ENCODE data around the gene COG7.

Gene COG7

GRCh38 chr16:23374721-23375510 is 78.1 kb downstream of the COG7 start:
- H3K27ac ChIP-seq = no peak overlapping the region
- in situ Hi-C loops (cut with HindIII; ENCODE audit: low pct_ligation_motif_present, low sequenced_read_pairs) = no loop called here
- no peak for DNase-seq
- H3K4me3 ChIP-seq (ENCODE audit: low read depth, low read length) = no peak overlapping the region
- H3K36me3 ChIP-seq (replicated peaks) = no peaks in the 10 kb centered on the region
- no peak for TF ChIP-seq CTCF (IDR thresholded peaks at IDR 0.05; ENCODE audit: low read depth, low read length, missing control alignments)
- H3K27me3 ChIP-seq (replicated peaks) = no peaks in the 10 kb centered on the region

- no peaks in the 10 kb centered on the region for H3K36me3 ChIP-seq (replicated peaks)
- DNase-seq = no peak
- H3K4me3 ChIP-seq (ENCODE audit: low read depth, low read length) = no peak overlapping the region
- no peak overlapping the region for H3K27ac ChIP-seq
- TF ChIP-seq CTCF (IDR thresholded peaks at IDR 0.05; ENCODE audit: low read depth, low read length, missing control alignments) = no peak
- no peaks in the 10 kb centered on the region for H3K27me3 ChIP-seq (replicated peaks)
- in situ Hi-C loops (cut with HindIII; ENCODE audit: low pct_ligation_motif_present, low sequenced_read_pairs) = no loop called here
Measured at GRCh38 chr16:23373436-23374219, 79.4 kb downstream of the COG7 start.

GRCh38 chr16:23371368-23371767 is 81.6 kb downstream of the COG7 start:
- in situ Hi-C loops (cut with HindIII; ENCODE audit: low pct_ligation_motif_present, low sequenced_read_pairs) = no loop called here
- Histone ChIP-seq H3K36me3 (replicated peaks) (no peaks in the 10 kb centered on the region), H3K4me3 (ENCODE audit: low read depth, low read length) (no peak overlapping the region), H3K27ac (no peak overlapping the region), H3K27me3 (replicated peaks) (no peaks in the 10 kb centered on the region)
- TF ChIP-seq CTCF (IDR thresholded peaks at IDR 0.05; ENCODE audit: low read depth, low read length, missing control alignments) = no peak
- DNase-seq = no peak

GRCh38 chr16:23369416-23369815 is 83.6 kb downstream of the COG7 start:
- no peak overlapping the region for H3K4me3 ChIP-seq (ENCODE audit: low read depth, low read length)
- H3K36me3 ChIP-seq (replicated peaks) = no peaks in the 10 kb centered on the region
- H3K27ac ChIP-seq = no peak overlapping the region
- H3K27me3 ChIP-seq (replicated peaks) = no peaks in the 10 kb centered on the region
- no peak for DNase-seq
- in situ Hi-C loops (cut with HindIII; ENCODE audit: low pct_ligation_motif_present, low sequenced_read_pairs) = no loop called here
- TF ChIP-seq CTCF (IDR thresholded peaks at IDR 0.05; ENCODE audit: low read depth, low read length, missing control alignments) = no peak

- in situ Hi-C loops (cut with HindIII; ENCODE audit: low pct_ligation_motif_present, low sequenced_read_pairs) = no loop called here
- TF ChIP-seq CTCF (IDR thresholded peaks at IDR 0.05; ENCODE audit: low read depth, low read length, missing control alignments) = no peak
- Histone ChIP-seq H3K27ac (no peak overlapping the region), H3K4me3 (ENCODE audit: low read depth, low read length) (no peak overlapping the region), H3K27me3 (replicated peaks) (no peaks in the 10 kb centered on the region), H3K36me3 (replicated peaks) (no peaks in the 10 kb centered on the region)
- DNase-seq = no peak
Measured at GRCh38 chr16:23368469-23368868, 84.5 kb downstream of the COG7 start.

All from brain microvascular endothelial cell (primary cell).